ENCODE results near the gene GLI1. TPM values are rescaled to one million over a fixed set of nuclear protein-coding genes. Genes with fewer than 3 reads are reported as not detected.

GLI1 gene
- total and polyA plus RNA-seq, 2 of the 13 experiments (the other 11 are each of a cell fraction or from before 2014, with no cell fraction given) = 0.09 to 0.20 TPM

DNA sequence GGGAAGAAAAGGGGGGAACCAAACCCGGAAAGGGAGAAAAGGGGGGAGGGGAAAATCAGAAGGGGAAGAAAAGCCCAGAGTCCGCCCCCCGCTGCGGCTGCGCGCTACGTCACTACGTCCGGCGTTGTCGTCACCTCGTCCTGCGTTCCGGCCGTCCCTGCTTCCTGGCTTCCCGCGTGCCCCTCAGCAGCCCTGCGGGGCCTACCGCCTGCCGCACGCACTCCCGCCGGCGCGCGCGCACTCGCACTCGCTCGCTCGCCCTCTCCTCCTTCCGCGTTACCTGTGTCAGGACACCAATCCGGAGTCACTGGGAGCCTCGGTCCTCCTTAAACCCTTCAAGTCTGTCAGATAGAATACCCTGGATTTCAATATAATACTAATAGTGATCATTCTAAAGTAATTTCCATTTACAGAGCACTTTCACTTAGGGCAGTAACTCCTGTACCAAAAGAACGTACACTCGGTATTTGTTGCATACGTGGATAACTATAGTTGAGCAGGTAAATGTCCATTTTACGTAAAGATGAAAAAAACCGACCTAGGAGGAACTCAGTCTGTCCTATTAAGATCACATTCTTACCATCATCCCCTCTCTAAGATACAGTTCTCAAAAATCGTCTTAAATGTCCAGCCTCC, 28.5 kb upstream of the GLI1 start, which contains the start of gene R3HDM2 (continued):
- peak; percentile 72 for TF ChIP-seq THAP9 (CRISPR knock-in tag; IDR thresholded peaks at IDR 0.05; ENCODE audit: borderline replicate concordance)
- TF ChIP-seq NCOA2 (CRISPR knock-in tag; IDR thresholded peaks at IDR 0.05) = peak; percentile 34; the same call in 1 of the 2 replicates
- TF ChIP-seq THRA (CRISPR knock-in tag; IDR thresholded peaks at IDR 0.05; ENCODE audit: borderline replicate concordance) = peak; percentile 56; the same call in 1 of the 2 replicates
- TF ChIP-seq SMYD3 (CRISPR knock-in tag; IDR thresholded peaks at IDR 0.05) = peak; percentile 23; the same call in 1 of the 2 replicates
- TF ChIP-seq NR2F1 (CRISPR knock-in tag; IDR thresholded peaks at IDR 0.05) = no peak
- peak; percentile 81; the same call in 1 of the 2 replicates for TF ChIP-seq ZNF441 (CRISPR knock-in tag; IDR thresholded peaks at IDR 0.05; ENCODE audit: borderline replicate concordance)
- TF ChIP-seq GATAD2A (CRISPR knock-in tag; IDR thresholded peaks at IDR 0.05) = peak; percentile 48; the same call in 1 of the 2 replicates
- TF ChIP-seq RFX5 (IDR thresholded peaks at IDR 0.05; ENCODE audit: low read depth, low read length) = no peak; the same call in 1 of the 2 replicates
- TF ChIP-seq SOX13 (IDR thresholded peaks at IDR 0.05) = no peak
- peak in 1 of 2 experiments; percentile 53; a peak in 2 of 4 replicates for TF ChIP-seq SOX13 (CRISPR knock-in tag; conservative IDR thresholded peaks at IDR 0.05 in 1 of 2, IDR thresholded peaks at IDR 0.05 in 1 of 2)
- TF ChIP-seq ZNF230 (CRISPR knock-in tag; IDR thresholded peaks at IDR 0.05) = peak; percentile 40; the same call in 1 of the 2 replicates
- TF ChIP-seq ZNF850 (CRISPR knock-in tag; conservative IDR thresholded peaks at IDR 0.05) = no peak
- no peak for TF ChIP-seq ZKSCAN8 (CRISPR knock-in tag; IDR thresholded peaks at IDR 0.05; ENCODE audit: borderline replicate concordance)
- TF ChIP-seq ELF4 (CRISPR knock-in tag; IDR thresholded peaks at IDR 0.05; ENCODE audit: borderline replicate concordance) = no peak
- TF ChIP-seq KDM2A (CRISPR knock-in tag; IDR thresholded peaks at IDR 0.05; ENCODE audit: borderline replicate concordance, low read depth) = peak; percentile 90
- TF ChIP-seq ARNTL (CRISPR knock-in tag; IDR thresholded peaks at IDR 0.05) = no peak
- peak; percentile 73 for TF ChIP-seq ZNF263 (CRISPR knock-in tag; IDR thresholded peaks at IDR 0.05)
- TF ChIP-seq EHMT2 (IDR thresholded peaks at IDR 0.05; ENCODE audit: borderline replicate concordance, low read depth, low read length) = no peak
- 0 out of 2 replicates have a peak, but pooled peaks have one; percentile 75 for TF ChIP-seq ZFP36L2 (CRISPR knock-in tag; IDR thresholded peaks at IDR 0.05)
- no peak for TF ChIP-seq NR2F2 (IDR thresholded peaks at IDR 0.05; ENCODE audit: borderline replicate concordance, low read depth)
- TF ChIP-seq PAXIP1 (CRISPR knock-in tag; conservative IDR thresholded peaks at IDR 0.05) = 0 out of 2 replicates have a peak, but pooled peaks have one; percentile 34

Data from HepG2 (cell line).